NCI-H82 (cell line): ENCODE results near the gene HOXB13.
"Not testable (repeated sequence)": the region's sequence is repeated elsewhere in the genome, so short reads cannot be mapped to it uniquely, and the experiment has no call there.

Experiments
- DNase-seq: peaks from one replicate; lab custom pipeline; 2025; lab: John Stamatoyannopoulos, UW

HOXB13 gene

DNA sequence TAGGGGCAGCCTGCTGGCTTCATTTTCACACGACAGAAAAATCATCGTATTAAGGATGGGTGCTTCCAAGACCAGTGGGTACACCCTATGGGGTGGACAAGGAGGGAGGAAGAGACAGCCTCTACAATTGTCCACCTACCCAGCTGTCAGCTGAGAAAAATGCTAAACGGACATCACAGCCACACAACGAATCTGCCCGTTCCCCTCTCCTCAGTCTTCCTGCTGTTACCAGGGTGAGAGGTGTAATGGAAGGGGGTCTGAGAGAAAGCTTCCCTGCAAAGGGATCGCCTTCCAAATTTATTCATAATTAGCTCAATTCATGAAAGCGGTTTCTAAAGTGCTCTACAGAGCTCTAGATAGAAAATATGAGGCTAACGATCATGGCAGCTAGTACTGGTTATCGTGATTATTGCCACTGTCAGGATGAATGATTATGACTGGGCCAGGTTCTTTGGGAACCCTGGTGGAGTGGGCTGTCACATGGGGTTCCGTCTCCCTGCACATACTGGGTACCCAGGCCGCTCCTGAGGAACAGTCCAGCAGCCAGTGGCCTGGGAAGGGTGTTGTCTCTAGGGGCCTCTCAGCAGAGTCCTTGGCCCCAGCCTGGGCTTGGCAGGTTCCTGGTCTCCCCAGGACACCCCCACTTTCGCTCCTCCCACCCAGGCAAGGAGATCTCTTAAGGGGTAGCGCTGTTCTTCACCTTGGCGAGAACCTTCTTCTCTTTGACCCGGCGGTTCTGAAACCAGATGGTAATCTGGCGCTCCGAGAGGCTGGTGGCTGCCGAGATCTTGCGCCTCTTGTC, 2.2 kb downstream of the HOXB13 start:
- DNase-seq = no peak

- DNase-seq = no peak
These were observed 3.1 kb downstream of the HOXB13 start for GRCh38 chr17:48725288-48726064.

- no peak for DNase-seq
These were observed 3.6 kb downstream of the HOXB13 start for GRCh38 chr17:48725004-48725287.

DNA sequence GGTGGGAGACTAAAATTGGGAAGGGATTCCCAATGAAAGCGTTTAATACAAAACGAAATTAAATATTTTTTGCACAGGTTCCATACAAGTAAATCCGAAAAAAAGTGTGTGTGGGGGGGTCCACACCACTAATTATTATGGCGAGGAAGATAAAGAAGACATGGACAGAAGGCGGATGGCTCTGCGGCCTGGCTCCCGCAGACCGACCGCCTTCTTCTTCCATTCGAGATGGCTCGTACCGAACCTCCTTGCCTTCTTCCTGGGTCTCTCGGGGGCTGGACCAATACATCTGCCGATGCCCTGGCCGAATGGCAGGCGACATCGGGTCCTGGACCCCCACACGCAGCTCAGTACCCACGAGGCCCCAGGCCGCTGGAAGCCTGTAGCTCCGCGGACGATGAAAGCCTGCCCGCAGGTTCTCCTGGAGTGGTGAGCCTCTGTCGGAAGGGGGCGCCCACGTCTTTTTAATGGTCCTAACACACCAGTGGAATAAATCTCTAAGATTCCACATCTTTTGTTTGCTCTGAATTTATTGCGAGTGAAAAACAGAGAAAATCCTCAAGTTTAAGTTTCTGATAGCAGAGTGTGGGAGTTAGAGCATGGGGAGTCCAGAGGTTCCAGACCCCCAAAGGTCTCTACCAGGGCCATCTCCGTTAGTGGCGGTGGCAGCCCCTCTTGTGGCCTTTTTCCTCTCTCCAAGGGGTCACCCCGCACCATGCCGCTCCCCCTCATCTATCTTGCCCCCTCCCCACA, 4.1 kb downstream of the HOXB13 start:
- DNase-seq = peak; percentile 89

GRCh38 chr17:48723423-48724250, 4.9 kb downstream of the HOXB13 start:
- DNase-seq = no peak

DNA sequence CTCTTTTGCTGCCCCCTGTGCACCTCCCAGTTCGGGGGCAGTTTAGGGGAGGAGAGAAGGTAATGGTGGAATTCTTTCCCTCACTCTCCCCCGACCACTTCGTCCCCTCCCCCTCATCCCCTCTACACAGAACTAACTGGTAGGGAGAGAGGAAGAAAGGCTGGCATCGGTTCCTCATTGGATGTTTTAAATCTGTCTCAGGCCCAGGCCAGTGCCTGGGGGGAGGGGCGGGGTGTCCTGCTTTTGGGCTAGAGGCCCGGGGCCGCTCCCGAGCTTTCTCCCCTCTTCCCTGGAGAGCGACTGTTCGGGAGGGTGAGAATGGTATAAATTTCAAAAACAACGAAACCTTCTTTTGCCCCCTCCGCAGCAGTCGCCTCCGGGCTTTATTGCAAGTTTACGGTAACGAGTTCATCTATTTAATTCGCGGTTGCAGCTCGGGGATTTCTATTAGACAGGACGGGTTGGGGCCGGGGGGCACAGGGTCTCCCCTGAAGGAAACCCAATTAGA, 5.6 kb downstream of the HOXB13 start, which contains the start of gene PRAC2:
Gene PRAC2 (plus strand): TSS at position 271 of the 508 bp plus-strand sequence. CDS start 1,226 bp downstream, outside the sequence.
- no peak for DNase-seq

- no peak for DNase-seq
These were observed 6.2 kb downstream of the HOXB13 start, which contains the start of gene PRAC1 for GRCh38 chr17:48722201-48722907. PRAC1 (minus strand) TSS chr17:48722518; CDS start chr17:48722392, 126 bp downstream.

GRCh38 chr17:48721009-48721402, 7.5 kb downstream of the HOXB13 start:
- DNase-seq = no peak

DNA sequence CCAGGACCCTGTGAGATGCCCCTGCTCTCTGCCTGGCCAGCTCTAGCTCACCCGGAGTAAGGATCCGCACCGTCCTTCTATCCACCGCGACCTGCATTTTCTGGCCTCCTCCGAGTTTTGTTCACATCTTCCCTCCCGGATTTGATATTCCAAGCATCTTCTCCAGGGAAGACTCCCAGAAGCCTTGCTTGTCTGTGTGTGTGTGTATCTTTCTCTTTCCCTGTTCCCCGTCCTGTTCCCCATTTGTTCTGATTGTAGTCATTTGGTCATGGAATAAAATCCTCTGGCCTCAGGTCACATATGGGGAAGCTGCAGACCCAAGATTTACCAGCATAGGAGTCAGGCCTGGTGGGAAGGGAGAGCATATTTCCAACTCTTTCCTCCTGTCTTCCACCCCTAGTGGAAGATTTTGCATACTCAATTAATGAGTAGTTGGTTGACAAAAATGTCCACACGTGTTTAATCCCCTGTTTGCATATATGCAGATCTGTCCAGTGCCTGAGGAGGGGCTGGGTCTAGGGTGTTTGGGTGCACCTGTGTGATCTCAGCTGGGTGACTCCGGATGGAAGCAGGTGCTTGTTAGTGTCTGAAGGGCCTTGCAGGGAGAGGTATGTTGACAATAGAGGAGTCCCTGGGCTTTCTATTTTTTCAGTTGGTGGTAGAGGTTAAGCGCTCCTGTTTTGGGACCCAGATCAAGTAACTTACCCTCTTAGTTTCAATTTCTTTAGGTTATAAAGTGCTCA, 8.1 kb downstream of the HOXB13 start:
- peak; percentile 24 for DNase-seq

DNA sequence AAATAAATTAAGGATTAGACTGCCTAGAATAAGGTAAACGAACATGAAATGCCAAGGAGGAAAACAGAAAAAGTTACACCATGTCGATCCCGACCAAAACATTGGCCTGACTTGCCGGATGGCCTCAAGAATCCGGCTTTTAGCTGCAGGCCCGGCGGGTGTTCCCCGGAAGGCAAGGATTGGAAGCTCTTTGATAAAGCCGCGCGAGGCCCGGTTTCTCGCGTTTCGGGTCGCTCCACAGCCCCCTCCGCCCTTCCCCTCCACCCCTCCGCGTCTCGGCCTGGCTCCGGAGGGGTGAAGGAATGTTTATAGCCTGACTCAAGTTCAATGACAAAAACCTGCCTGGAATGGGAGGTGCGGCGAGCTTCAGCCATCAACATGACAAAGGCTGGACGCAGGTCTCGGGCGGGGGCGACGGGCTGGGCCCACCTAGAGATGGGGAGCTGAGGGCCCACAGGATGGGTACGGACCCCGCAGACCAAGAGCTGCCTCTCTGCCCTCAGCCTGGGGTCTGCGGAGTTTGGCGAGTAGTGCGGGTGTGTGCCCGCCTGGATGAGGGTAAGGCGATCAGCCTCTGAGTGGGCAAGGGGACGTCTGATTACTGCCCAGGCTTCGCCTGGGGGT, 8.8 kb downstream of the HOXB13 start:
- DNase-seq = peak; percentile 36

DNA sequence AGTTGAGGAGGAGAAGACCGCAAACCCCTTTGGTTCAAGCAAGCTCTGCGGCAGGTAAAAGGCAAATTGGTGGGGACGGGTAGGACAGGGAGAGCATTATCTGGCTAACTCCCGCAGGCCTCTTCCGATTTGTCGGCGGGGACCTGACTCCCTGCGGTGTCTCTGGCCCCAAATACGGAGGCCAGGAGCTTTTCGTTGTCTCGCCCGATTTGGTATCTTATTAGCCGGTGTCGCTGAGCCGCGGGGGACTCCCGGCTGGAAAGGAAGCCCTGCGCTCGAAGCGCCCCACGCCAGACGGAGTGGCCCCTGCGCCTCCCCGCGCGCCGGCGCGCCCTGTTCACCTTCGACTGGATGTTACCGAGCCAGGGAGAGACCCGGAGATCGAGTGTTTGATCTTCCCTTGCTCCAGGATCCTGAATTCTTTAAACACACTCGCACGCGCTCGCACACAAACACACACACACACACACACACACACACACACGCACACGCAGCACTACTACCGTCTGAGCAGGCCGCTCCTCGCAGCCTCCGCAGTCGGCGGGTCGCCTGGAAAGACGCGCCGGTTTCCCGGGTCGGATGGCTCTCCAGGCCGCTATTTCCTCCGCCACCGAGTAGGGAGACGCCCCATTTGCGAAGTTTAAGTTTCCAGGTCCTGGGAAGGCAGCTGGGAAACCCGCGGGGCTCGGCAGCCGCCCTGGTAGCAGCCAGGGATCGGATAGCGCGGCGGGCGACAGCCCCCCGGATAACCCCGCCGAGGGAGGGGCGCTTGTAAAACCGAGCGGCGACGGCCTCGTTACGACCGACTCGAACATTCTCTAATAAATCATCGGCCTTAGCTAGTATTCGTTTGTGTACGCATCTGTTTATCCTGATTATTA, 9.5 kb downstream of the HOXB13 start:
- peak; percentile 38 for DNase-seq

DNA sequence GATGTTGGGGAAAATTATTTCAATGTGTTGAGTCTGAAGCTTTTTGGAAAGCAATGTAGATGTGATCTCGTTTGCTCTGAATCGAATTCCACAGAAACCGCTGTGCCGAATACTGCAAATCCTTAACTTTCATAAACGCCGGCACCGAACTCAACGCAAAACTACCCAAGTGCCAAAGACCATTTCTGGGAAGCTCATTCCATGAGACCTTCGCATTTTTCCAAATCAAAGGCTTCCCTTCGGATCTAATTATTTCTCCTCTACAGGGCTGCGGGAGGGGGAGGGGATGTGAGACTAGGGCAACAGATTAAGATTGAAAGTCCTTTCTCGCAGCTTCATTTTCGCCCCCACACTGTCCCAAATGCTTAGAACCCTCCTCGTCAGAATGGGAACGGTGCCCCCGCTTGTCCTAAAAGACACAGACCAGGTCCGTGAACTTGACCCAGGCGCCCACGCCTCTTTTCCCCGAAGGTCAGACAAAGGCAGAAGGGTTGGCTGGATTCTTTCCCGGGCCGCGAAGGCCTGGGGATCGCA, 10.3 kb downstream of the HOXB13 start:
- peak; percentile 52 for DNase-seq

DNA sequence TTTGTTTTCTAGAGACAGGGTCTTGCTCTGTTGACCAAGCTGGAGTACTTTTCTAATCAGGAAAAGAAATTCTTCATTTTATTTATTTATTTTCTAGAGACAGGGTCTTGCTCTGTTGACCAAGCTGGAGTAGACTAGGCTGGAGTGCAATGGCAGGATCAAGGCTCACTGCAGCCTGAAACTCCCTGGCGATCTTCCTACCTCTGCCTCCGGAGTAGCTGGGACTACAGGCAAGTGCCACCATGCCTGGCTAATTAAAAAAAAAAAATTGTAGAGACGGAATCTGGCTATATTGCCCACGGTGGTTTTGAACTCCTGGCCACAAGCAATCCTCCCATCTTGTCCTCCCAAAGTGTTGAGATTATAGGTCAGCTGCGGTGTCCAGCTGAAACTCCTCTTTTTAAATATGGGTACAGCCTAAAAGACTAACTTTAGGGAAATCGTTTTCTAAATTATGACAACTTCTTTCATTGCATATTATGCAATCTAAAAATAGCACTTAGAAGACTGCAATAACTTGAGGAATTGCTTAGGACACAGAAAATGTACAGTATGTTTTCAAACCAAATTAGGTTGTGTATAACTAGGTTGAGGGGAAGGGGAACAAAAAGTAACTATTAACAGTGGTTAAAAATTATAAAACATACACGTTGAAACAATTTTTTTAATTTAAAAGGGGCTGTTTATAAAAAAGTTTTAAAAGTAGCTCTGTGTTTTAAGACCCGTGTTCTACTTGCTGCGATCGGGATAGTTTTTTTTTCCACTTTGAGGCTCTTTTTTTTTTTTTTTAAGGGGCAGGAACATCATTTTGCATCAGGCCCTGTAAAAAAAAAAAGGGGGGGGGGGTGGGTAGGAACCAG, 11.0 kb downstream of the HOXB13 start:
- no peak for DNase-seq

DNA sequence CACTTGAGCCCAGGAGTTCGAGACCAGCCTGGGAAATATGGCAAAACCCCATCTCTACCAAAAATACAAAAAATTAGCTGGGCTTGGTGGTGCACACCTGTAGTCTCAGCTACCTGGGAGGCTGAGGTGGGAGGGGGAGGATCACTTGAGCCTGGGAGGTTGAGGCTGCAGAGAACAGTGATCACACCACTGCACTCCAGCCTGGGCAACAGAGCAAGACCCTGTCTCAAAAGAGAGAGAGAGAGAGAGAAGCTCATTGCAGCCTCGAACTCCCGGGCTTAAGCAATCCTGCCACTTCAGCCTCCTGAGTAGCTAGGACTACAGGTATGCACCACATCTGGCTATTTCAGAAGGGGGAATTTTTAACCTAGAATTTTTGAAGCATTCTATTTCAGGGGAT, 12.0 kb downstream of the HOXB13 start:
- not testable (repeated sequence) for DNase-seq

DNA sequence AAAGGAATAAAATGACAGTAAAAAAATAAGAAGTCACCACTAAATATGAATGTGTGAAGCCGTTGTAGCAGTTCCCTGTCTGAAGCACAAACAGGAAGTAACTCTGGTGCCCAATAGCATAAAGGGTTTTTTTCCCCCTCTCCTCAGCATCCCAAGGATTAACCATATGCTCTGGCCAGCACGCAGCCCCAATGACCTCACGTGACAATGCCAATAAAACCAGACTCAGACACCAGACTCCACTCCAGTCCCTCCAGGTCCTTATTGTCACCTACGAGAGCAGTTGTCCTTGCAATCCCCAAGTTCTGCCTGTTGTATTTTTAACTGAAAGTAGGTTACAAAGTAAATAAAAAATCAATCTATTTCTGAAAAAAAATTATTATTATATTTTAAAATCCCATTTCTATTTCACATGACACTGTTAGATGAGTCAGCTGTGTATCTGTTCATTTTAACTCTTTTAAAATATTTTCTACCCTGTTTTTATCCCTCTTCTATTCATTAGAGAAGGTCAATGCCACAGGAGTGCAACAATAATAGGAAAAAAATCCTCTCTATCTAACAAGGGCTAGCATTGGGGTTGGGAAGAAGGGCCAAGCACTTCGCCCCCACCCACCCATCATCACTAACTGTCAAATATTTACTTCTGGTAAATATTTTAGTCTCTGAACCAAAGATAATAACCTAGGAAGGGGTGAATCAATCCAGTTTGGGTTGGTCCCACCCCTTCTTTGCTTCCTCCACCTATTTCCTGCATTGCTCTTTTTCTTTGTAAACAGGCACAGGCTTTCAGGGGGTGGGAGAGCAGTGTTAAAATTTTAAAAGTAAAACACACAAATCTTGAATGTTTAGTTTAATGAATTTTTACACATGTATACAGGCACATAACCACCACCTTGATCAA, 12.8 kb downstream of the HOXB13 start:
- peak; percentile 72 for DNase-seq

- DNase-seq = no peak
These were observed 17.4 kb downstream of the HOXB13 start for GRCh38 chr17:48711128-48711527.
